Fibroblast of lung (primary cell): ENCODE results near the gene LINC01488. TPM values are rescaled to one million over a fixed set of nuclear protein-coding genes. Genes with fewer than 3 reads are reported as not detected.

Experiments used
- DNase-seq, 2 donors: peaks; one replicate each; pipeline versions ENCODE4 v3.0.0 to v3.0.0-alpha.2; 2010; ENCODE audit warnings: low read depth in 2 of 2
- H2AFZ ChIP-seq: 2 replicates; pipeline ENCODE4 v1.5.1; 2012; ENCODE audit warnings: low read length, control low read depth, inconsistent platforms
- H3K27ac ChIP-seq: 2 replicates; pipeline ENCODE4 v1.5.1; 2011; ENCODE audit warnings: low read length, control low read depth; ENCODE audit not compliant: insufficient read depth
- H3K27me3 ChIP-seq: 2 replicates; pipeline ENCODE4 v1.5.1; 2011; ENCODE audit warnings: mild to moderate bottlenecking, low read length; ENCODE audit not compliant: control insufficient read depth, insufficient read depth
- H3K36me3 ChIP-seq: 2 replicates; pipeline ENCODE4 v1.5.1; 2011; ENCODE audit warnings: low read length; ENCODE audit not compliant: control insufficient read depth, insufficient read depth
- H3K4me1 ChIP-seq: 2 replicates; pipeline ENCODE4 v1.5.1; 2011; ENCODE audit warnings: low read length; ENCODE audit not compliant: control insufficient read depth, insufficient read depth; ENCODE audit errors: extremely low read depth
- H3K4me2 ChIP-seq: 2 replicates; pipeline ENCODE4 v1.5.1; 2011; ENCODE audit warnings: low read length, control low read depth; ENCODE audit not compliant: insufficient read depth; ENCODE audit errors: extremely low read depth
- H3K4me3 ChIP-seq, 4 experiments: fragments of 200-600 bp in 1 of 4; sonication (generic) in 1 of 4; replicated peaks in 1 of 4; 2 replicates each; pipeline ENCODE4 v1.5.1; 2011 to 2016; ENCODE audit warnings: low read length in 4 of 4, low read depth in 3 of 4, mild to moderate bottlenecking in 3 of 4, control low read depth in 2 of 4, inconsistent platforms in 1 of 4, mixed read lengths in 1 of 4; ENCODE audit not compliant: insufficient read depth in 1 of 4; ENCODE audit errors: control extremely low read depth in 1 of 4
- H3K79me2 ChIP-seq: 2 replicates; pipeline ENCODE4 v1.5.1; 2012; ENCODE audit warnings: mild to moderate bottlenecking, low read length, inconsistent platforms; ENCODE audit not compliant: control insufficient read depth, insufficient read depth
- H3K9ac ChIP-seq: 2 replicates; pipeline ENCODE4 v1.5.1; 2011; ENCODE audit warnings: mild to moderate bottlenecking, low read length, control low read depth; ENCODE audit not compliant: insufficient read depth
- H3K9me3 ChIP-seq: 2 replicates; pipeline ENCODE4 v1.5.1; 2012; ENCODE audit warnings: low read depth, low read length; ENCODE audit not compliant: control insufficient read depth, insufficient read depth
- H4K20me1 ChIP-seq: 2 replicates; pipeline ENCODE4 v1.5.1; 2011; ENCODE audit warnings: low read length; ENCODE audit not compliant: control insufficient read depth, insufficient read depth; ENCODE audit errors: extremely low read depth
- EZH2 ChIP-seq: IDR thresholded peaks from 2 replicates; pipeline ENCODE4 v1.5.1; 2012; ENCODE audit warnings: low read length, control low read depth, mild to moderate bottlenecking; ENCODE audit errors: missing control alignments
- polyA plus RNA-seq, 2 donors: library from polyadenylated mRNA; depleted of rRNA in 1 of 2; stranded (reverse) in 1 of 2; unstranded in 1 of 2; fragments of >200 nt; gene quantifications; 2 replicates each; pipeline ENCODE4 v1.2.1, GENCODE V29; 2011 to 2012; ENCODE audit warnings: missing spikeins in 1 of 2
- total RNA-seq: library from RNA; depleted of rRNA; stranded (reverse); fragments of >200 nt; gene quantifications from 2 replicates; pipeline ENCODE4 v1.2.1, GENCODE V29; 2014
- TF ChIP-seq, protein P1 (sequence below), 2 donors: IDR thresholded peaks in 1 of 2; conservative IDR thresholded peaks in 1 of 2; 1 replicate in 1 of 2; 2 replicates in 1 of 2; pipeline ENCODE4 v1.5.1; 2011 to 2012; ENCODE audit warnings: low read length in 2 of 2, control low read depth in 1 of 2, inconsistent platforms in 1 of 2, low read depth in 1 of 2, mild to moderate bottlenecking in 1 of 2

The LINC01488 gene
- total and polyA plus RNA-seq, 2 donors (not counting 1 experiment from before 2014, with no cell fraction given) = not detected

DNA sequence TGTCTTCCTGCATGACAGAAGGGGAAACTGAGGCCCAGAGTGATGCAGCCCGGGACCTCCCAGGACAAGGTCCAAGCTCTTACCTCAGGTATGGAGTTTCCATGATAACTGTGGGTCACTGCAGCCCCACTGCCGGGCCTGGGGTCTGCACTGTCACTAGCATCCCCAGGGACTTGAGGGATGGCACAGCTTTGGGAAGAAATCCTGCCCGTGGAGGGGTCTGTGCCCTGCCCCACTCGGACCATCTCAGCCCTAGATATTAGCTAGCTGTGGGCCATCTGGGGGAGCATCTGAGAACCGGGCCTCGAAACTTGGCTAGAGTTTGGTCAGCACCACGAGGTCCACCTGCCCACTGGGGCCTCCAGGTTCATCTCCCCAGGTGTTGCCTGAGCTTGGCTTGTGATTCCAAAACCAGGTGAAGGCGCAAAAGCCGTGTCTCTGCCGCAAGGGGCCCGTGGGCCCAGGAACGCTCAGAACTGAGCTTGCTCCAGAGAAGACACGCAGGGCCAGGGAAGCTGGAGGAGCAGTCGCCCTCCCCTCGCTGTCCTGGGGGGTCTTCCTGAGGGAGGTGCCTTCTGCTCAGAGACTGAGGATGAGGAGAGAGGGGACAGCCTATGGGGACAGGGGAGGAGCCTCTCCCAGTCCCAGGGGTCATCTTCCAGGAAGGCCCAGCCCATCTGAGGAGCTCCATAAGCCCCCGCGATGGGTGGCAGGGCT is 4.8 kb downstream of the LINC01488 start:
- no peak for DNase-seq
- Histone ChIP-seq H3K27me3 (no peaks in the 10 kb centered on the region), H3K36me3 (no peaks in the 10 kb centered on the region), H3K79me2 (no peaks in the 10 kb centered on the region), H3K9ac (no peak overlapping the region), H3K27ac (no peak overlapping the region), H2AFZ (no peak overlapping the region), H3K4me1 (no peaks in the 10 kb centered on the region), H3K9me3 (no peaks in the 10 kb centered on the region), H4K20me1 (no peaks in the 10 kb centered on the region), H3K4me3 (no peak overlapping the region), H3K4me2 (no peak overlapping the region)
- TF ChIP-seq, protein P1, sequence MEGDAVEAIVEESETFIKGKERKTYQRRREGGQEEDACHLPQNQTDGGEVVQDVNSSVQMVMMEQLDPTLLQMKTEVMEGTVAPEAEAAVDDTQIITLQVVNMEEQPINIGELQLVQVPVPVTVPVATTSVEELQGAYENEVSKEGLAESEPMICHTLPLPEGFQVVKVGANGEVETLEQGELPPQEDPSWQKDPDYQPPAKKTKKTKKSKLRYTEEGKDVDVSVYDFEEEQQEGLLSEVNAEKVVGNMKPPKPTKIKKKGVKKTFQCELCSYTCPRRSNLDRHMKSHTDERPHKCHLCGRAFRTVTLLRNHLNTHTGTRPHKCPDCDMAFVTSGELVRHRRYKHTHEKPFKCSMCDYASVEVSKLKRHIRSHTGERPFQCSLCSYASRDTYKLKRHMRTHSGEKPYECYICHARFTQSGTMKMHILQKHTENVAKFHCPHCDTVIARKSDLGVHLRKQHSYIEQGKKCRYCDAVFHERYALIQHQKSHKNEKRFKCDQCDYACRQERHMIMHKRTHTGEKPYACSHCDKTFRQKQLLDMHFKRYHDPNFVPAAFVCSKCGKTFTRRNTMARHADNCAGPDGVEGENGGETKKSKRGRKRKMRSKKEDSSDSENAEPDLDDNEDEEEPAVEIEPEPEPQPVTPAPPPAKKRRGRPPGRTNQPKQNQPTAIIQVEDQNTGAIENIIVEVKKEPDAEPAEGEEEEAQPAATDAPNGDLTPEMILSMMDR (conservative IDR thresholded peaks at IDR 0.05 in 1 of 2, IDR thresholded peaks at IDR 0.05 in 1 of 2; ENCODE audit: low read depth in 1 of 2, low read length in 2 of 2) = no peak
- no peak for TF ChIP-seq EZH2

DNA sequence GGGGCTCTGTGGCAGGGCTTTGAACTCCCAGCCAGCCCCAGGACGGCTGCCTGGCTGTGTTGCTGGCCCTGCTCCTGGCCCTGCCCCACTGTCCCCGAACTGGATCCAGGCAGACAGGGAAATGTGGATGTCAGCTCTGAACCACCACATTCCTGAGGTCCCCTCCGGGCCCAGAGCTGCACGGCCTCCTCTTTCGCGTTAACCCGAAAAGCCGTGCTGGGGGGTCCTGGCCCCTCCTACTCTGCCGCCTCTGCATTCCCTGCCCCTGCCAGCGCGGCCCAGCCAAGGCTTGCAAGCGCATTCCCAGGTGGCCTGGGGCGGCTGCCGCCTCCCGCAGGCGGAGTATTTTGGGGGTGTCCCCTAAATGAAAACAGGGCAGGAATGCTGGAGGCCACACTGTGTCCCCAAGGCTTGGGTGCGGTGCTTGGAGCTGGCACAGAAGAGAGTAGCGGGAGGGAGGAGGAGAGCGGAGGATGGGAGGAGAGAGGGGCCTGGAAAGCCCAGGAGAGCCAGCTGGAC is 5.4 kb downstream of the LINC01488 start:
- H3K9ac ChIP-seq = no peak overlapping the region
- H3K27me3 ChIP-seq = no peaks in the 10 kb centered on the region
- H3K4me1 ChIP-seq = no peaks in the 10 kb centered on the region
- H3K36me3 ChIP-seq = no peaks in the 10 kb centered on the region
- H3K79me2 ChIP-seq = no peaks in the 10 kb centered on the region
- no peak for DNase-seq
- no peak overlapping the region for H3K4me2 ChIP-seq
- no peak overlapping the region for H3K4me3 ChIP-seq
- TF ChIP-seq, protein P1 (conservative IDR thresholded peaks at IDR 0.05 in 1 of 2, IDR thresholded peaks at IDR 0.05 in 1 of 2; ENCODE audit: low read depth in 1 of 2, low read length in 2 of 2) = no peak
- no peak for TF ChIP-seq EZH2
- no peaks in the 10 kb centered on the region for H4K20me1 ChIP-seq
- H2AFZ ChIP-seq = no peak overlapping the region
- H3K27ac ChIP-seq = no peak overlapping the region
- no peaks in the 10 kb centered on the region for H3K9me3 ChIP-seq

DNA sequence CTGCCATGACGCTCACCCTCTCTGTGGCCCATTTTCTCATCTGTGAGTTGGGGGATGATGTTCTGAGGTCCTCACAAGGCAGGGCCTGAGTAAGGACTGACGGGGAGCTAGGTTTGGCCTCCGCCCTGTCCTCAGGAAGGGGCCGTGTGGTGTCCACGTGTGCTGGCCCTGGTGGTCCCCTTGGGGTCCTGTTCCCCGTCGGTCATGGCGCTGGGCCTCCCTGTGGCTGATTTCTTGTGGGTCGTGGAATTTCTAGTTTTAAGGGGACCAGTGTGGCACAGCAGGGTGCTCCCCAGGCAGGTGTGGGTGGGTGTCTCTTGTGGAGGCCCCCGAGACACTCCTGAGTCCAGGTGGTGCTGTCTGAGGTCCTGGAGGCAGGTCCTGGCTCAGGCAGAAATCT is 5.9 kb downstream of the LINC01488 start:
- TF ChIP-seq, protein P1 (conservative IDR thresholded peaks at IDR 0.05 in 1 of 2, IDR thresholded peaks at IDR 0.05 in 1 of 2; ENCODE audit: low read depth in 1 of 2, low read length in 2 of 2) = no peak
- no peak for TF ChIP-seq EZH2
- Histone ChIP-seq H3K4me3 (no peak overlapping the region), H3K36me3 (no peaks in the 10 kb centered on the region), H3K4me1 (no peaks in the 10 kb centered on the region), H3K9ac (no peak overlapping the region), H4K20me1 (no peaks in the 10 kb centered on the region), H3K79me2 (no peaks in the 10 kb centered on the region), H3K4me2 (no peak overlapping the region), H3K27ac (no peak overlapping the region), H3K27me3 (no peaks in the 10 kb centered on the region), H3K9me3 (no peaks in the 10 kb centered on the region), H2AFZ (no peak overlapping the region)
- DNase-seq = no peak
